Measurements from ENCODE around the gene CFAP97D2. TPM values are rescaled to one million over a fixed set of nuclear protein-coding genes. Genes with fewer than 3 reads are reported as not detected.

The CFAP97D2 gene
- total RNA-seq, 1 donor from 2014 or later = not detected

DNA sequence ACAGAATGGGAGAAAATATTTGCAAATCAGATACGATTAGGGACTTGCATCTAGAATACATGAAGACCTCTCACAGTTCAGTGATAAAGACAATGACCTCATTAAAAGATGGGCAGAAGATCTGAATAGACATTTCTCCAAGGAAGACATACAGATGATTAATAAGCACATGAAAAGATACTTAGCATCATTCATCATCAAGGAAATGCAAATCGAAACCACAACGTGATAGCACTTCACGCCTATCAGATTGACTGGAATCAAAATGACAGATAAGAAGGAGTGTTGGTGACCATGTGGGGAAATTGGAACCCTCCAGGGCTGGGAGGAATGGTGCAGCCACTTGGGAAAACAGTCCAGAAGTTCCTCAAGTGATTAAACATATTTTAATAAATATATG, 25.8 kb downstream of the CFAP97D2 start:
- no peak for DNase-seq (ENCODE audit: low read depth)
- TF ChIP-seq, protein P1, sequence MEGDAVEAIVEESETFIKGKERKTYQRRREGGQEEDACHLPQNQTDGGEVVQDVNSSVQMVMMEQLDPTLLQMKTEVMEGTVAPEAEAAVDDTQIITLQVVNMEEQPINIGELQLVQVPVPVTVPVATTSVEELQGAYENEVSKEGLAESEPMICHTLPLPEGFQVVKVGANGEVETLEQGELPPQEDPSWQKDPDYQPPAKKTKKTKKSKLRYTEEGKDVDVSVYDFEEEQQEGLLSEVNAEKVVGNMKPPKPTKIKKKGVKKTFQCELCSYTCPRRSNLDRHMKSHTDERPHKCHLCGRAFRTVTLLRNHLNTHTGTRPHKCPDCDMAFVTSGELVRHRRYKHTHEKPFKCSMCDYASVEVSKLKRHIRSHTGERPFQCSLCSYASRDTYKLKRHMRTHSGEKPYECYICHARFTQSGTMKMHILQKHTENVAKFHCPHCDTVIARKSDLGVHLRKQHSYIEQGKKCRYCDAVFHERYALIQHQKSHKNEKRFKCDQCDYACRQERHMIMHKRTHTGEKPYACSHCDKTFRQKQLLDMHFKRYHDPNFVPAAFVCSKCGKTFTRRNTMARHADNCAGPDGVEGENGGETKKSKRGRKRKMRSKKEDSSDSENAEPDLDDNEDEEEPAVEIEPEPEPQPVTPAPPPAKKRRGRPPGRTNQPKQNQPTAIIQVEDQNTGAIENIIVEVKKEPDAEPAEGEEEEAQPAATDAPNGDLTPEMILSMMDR (conservative IDR thresholded peaks at IDR 0.05; ENCODE audit: low read depth, low read length) = no peak
- no peak overlapping the region for H3K4me3 ChIP-seq (ENCODE audit: low read depth, low read length)

DNA sequence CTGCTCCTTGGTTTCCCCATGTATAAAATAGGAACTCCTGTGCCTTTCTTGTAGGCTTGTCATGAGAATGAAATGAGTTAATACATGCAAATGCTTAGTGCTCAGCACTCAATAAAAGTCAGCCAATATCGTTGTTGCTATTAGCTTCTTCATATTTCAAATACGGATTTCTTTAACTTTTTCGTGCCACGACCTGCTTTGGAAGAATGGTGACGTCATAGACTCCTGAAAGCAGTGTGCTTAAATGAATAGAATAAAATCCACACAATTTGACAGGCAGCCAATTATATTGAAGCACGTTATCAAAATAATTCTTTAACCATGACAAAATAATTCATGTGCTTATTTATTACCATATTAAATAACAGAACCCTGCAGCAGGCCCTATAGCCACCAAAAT, 29.1 kb downstream of the CFAP97D2 start:
- TF ChIP-seq, protein P1 (conservative IDR thresholded peaks at IDR 0.05; ENCODE audit: low read depth, low read length) = no peak
- no peak for DNase-seq (ENCODE audit: low read depth)
- H3K4me3 ChIP-seq (ENCODE audit: low read depth, low read length) = no peak overlapping the region

DNA sequence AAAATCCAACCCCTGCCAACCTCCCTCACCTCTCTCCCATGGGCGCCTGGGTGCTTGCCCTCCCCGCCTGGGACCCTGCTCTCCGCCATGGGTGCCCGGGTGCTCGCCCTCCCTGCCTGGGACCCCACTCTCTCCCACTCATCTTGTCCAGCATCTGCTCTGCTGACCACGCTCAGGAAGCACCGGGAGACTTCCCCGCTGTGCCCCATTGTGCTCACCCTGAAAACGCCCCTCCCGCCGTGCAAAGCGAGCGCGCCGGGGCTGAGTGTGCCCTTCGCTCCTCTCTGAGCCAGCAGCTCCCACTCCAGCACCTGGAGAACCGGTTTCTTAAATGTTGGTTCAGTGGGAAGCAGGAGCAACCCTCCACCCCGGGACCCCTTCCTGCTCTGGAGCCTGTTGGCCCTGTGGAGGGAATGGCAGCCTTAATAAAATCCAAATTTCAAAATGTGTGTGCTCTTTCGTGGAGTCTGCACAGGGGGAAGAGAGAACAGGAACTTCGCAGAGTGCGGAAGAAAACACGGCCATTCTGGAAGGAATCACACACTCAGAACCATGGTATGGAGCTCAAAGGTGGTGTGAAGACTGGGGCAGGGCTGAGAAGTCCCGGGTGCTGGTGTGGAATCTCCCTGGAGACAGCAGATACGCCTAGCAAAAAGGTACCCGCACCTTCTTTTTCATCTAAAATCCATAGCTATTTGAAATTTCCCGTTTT, 32.5 kb downstream of the CFAP97D2 start:
- no peak overlapping the region for H3K4me3 ChIP-seq (ENCODE audit: low read depth, low read length)
- no peak for DNase-seq (ENCODE audit: low read depth)
- TF ChIP-seq, protein P1 (conservative IDR thresholded peaks at IDR 0.05; ENCODE audit: low read depth, low read length) = no peak

DNA sequence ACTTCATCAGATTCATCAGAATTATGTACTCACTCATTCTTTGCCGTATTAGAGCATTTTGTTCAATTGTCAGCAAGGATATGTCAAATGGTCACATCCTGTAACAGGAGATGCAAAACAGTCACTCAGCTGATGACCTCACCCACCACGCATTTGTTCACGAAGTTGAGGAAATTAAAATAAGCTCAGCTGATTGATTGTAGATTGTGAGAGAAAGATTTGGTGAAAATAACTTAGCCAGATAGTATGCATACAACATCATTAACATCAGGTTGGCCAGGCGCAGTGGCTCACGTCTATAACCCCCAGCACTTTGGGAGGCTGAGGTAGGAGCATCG, 33.1 kb downstream of the CFAP97D2 start:
- TF ChIP-seq, protein P1 (conservative IDR thresholded peaks at IDR 0.05; ENCODE audit: low read depth, low read length) = no peak
- no peak overlapping the region for H3K4me3 ChIP-seq (ENCODE audit: low read depth, low read length)
- no peak for DNase-seq (ENCODE audit: low read depth)

DNA sequence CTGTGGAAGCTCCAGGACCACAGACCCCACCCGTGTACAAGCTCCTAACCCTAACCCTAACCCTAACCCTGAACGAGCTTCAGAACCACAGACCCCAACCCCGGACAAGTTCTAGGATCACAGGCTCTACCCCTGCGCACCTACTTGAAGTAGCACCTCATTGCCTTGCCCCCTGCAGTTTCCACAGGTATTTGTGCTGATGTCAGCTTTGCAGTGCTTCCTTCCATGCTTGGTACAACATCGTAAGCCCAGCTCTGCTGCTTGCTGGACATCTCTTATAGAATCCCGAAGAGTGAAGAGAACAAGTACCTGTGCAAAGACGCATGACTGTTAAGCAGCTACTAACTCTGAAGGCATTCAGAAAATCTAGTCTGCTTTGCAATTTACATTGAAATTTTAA, 34.9 kb downstream of the CFAP97D2 start:
- DNase-seq (ENCODE audit: low read depth) = no peak
- TF ChIP-seq, protein P1 (conservative IDR thresholded peaks at IDR 0.05; ENCODE audit: low read depth, low read length) = no peak
- no peak overlapping the region for H3K4me3 ChIP-seq (ENCODE audit: low read depth, low read length)

DNA sequence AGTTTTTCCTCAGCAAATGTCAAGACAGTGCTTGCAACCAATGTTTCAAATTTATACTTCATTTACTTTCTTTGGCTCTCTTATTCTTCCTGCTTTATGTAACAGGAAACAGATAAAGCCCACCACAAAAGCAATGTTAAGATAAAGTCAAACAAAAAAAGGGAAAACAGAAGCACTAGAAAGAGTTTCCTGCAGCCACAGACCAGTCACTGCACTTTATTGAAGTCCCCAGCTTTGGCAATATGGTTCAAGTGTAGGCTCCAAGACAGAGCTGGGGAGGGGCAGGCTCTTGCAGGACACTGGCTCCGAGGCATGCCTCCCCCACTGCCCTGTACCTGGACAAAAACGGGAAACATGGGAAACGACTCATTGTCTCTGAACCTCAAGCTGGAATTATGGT, 40.3 kb downstream of the CFAP97D2 start:
- TF ChIP-seq, protein P1 (conservative IDR thresholded peaks at IDR 0.05; ENCODE audit: low read depth, low read length) = no peak
- no peak overlapping the region for H3K4me3 ChIP-seq (ENCODE audit: low read depth, low read length)
- no peak for DNase-seq (ENCODE audit: low read depth)

DNA sequence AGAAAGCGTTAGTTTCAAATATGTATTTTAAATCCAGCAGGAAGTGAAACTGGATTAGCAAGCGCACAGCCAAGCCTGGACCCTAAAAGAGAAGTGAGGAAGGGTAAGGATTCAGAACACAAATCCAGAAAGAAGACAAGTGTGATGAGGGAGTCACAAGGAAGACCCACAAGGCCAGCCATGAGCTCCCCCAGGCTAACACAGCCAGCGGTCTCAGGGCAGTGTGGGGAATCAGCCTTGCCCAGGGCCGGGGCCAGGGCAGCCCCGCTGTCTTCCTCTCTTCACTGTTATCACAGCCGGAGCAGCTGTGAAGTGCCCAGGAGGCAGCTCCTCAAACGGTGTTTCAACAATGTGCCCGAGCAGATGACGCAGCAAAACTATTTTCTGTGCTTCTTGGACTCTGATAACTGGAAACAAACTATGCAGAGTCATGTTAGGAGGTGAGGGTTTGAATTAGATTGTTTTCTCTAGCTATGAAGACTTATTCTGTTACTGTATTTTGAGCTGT, 43.5 kb downstream of the CFAP97D2 start:
- no peak overlapping the region for H3K4me3 ChIP-seq (ENCODE audit: low read depth, low read length)
- no peak for DNase-seq (ENCODE audit: low read depth)
- TF ChIP-seq, protein P1 (conservative IDR thresholded peaks at IDR 0.05; ENCODE audit: low read depth, low read length) = no peak
